HL-60 (cell line): ENCODE data around the gene MPZ.
A peak's percentile ranks its signal among the peaks of the same experiment; 100 is the strongest.

Experiments
- DNase-seq, 2 experiments: peaks; one replicate each; pipeline ENCODE4 v3.0.0-alpha.2; 2010 to 2020; ENCODE audit warnings: low read depth in 1 of 2, low spot score in 1 of 2
- H3K27ac ChIP-seq: fragments of 250-450 bp; sonication (Bioruptor Pico); replicated peaks from 2 replicates; pipeline ENCODE4 v1.5.1; 2020; ENCODE audit warnings: mild to moderate bottlenecking, moderate library complexity
- H3K27me3 ChIP-seq: fragments of 250-450 bp; sonication (Bioruptor Pico); 2 replicates; pipeline ENCODE4 v1.5.1; 2021; ENCODE audit warnings: mild to moderate bottlenecking, moderate library complexity; ENCODE audit not compliant: insufficient read depth, poor library complexity, severe bottlenecking
- H3K4me3 ChIP-seq: replicated peaks from 2 replicates; pipeline ENCODE4 v1.5.1; 2011; ENCODE audit warnings: mild to moderate bottlenecking, control low read depth, low read length; ENCODE audit not compliant: insufficient read depth
- GABPA ChIP-seq: IDR thresholded peaks from 2 replicates; pipeline ENCODE4 v1.6.1; 2012; ENCODE audit warnings: low read depth
- POLR2AphosphoS5 ChIP-seq: IDR thresholded peaks from 2 replicates; pipeline ENCODE4 v1.6.1; 2012; ENCODE audit warnings: low read depth
- SPI1 ChIP-seq: IDR thresholded peaks from 2 replicates; pipeline ENCODE4 v1.6.1; 2012; ENCODE audit warnings: low read depth, mild to moderate bottlenecking, borderline replicate concordance
- TF ChIP-seq, protein P1 (sequence below): IDR thresholded peaks from one replicate; pipeline ENCODE4 v1.5.1; 2011; ENCODE audit warnings: low read length, control low read depth, inconsistent platforms; ENCODE audit not compliant: insufficient read depth
- TF ChIP-seq, protein P2 (sequence below): IDR thresholded peaks from 2 replicates; pipeline ENCODE4 v1.6.1; 2012; ENCODE audit warnings: low read depth; ENCODE audit not compliant: insufficient replicate concordance

Gene MPZ

DNA sequence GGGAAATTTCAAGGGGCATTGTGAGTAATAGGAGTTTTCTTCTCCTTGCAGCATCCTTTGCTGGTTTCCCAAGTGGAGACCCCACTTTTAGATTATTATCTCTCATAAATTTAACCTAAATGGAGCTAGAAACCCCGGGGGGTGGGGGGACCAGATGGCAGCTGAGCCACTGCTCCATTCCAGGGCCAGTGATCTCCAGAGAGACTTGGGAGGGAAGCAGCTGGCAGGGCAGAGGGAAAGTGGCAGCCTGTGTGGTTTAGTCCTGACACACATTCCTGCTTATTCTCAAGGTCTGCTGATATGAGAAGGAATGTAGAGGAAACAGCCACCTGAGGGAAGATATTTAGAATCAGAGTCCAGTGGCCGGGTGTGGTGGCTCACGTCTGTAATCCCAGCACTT lies 34.9 kb downstream of the MPZ start:
- Histone ChIP-seq H3K27me3 (no peaks in the 10 kb centered on the region), H3K4me3 (no peak overlapping the region), H3K27ac (no peak overlapping the region)
- TF ChIP-seq POLR2AphosphoS5 = no peak
- TF ChIP-seq, protein P1, sequence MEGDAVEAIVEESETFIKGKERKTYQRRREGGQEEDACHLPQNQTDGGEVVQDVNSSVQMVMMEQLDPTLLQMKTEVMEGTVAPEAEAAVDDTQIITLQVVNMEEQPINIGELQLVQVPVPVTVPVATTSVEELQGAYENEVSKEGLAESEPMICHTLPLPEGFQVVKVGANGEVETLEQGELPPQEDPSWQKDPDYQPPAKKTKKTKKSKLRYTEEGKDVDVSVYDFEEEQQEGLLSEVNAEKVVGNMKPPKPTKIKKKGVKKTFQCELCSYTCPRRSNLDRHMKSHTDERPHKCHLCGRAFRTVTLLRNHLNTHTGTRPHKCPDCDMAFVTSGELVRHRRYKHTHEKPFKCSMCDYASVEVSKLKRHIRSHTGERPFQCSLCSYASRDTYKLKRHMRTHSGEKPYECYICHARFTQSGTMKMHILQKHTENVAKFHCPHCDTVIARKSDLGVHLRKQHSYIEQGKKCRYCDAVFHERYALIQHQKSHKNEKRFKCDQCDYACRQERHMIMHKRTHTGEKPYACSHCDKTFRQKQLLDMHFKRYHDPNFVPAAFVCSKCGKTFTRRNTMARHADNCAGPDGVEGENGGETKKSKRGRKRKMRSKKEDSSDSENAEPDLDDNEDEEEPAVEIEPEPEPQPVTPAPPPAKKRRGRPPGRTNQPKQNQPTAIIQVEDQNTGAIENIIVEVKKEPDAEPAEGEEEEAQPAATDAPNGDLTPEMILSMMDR = no peak
- no peak for DNase-seq

DNA sequence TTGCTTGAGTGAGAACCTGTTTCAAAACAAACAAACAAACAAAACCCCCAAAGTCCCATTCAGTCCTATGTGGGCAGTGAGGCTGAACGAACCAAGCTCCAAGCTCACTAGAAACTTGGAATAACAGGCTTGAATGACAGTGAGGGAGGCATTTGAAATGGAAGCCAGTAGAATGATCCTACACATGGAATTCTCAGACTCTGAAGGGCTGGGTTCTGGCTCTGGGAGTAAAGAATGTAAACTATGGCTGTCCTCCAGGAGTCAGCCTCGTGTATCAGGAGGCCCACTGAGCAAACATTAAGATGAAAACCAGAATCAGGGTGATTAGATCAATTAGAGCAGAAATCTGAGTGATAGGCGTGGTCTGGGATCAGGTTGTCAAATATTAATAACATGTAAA lies 36.4 kb downstream of the MPZ start:
- H3K27me3 ChIP-seq = no peaks in the 10 kb centered on the region
- no peak overlapping the region for H3K4me3 ChIP-seq
- DNase-seq = no peak
- H3K27ac ChIP-seq = no peak overlapping the region
- no peak for TF ChIP-seq GABPA
- TF ChIP-seq, protein P1 = no peak
- TF ChIP-seq POLR2AphosphoS5 = no peak
- TF ChIP-seq, protein P2, sequence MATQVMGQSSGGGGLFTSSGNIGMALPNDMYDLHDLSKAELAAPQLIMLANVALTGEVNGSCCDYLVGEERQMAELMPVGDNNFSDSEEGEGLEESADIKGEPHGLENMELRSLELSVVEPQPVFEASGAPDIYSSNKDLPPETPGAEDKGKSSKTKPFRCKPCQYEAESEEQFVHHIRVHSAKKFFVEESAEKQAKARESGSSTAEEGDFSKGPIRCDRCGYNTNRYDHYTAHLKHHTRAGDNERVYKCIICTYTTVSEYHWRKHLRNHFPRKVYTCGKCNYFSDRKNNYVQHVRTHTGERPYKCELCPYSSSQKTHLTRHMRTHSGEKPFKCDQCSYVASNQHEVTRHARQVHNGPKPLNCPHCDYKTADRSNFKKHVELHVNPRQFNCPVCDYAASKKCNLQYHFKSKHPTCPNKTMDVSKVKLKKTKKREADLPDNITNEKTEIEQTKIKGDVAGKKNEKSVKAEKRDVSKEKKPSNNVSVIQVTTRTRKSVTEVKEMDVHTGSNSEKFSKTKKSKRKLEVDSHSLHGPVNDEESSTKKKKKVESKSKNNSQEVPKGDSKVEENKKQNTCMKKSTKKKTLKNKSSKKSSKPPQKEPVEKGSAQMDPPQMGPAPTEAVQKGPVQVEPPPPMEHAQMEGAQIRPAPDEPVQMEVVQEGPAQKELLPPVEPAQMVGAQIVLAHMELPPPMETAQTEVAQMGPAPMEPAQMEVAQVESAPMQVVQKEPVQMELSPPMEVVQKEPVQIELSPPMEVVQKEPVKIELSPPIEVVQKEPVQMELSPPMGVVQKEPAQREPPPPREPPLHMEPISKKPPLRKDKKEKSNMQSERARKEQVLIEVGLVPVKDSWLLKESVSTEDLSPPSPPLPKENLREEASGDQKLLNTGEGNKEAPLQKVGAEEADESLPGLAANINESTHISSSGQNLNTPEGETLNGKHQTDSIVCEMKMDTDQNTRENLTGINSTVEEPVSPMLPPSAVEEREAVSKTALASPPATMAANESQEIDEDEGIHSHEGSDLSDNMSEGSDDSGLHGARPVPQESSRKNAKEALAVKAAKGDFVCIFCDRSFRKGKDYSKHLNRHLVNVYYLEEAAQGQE = no peak

DNA sequence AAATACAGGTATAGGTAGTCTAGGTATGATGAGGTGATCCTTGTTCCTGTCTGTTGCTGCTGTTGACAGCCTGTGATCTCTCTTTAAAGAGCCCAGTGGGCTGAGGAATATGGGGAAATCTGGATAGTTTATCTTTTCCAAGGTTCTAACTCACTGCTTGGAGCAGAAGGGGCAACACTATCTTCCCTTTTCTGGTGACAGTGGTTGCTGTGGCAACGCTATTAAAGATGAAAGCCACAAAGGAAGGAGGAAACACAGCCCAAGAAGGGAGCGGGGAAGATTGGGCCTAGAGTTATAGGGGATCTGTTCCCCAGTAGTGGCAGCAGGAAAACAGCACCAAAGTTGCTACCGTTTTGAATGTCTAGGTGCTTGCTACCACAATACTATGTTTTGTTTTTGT lies 42.4 kb downstream of the MPZ start:
- peak in 1 of 2 experiments; percentile 71 for DNase-seq
- H3K4me3 ChIP-seq = no peak overlapping the region
- TF ChIP-seq, protein P1 = no peak
- TF ChIP-seq, protein P2 = no peak
- TF ChIP-seq SPI1 (no peak), POLR2AphosphoS5 (no peak), GABPA (no peak)
- H3K27ac ChIP-seq = no peak overlapping the region
- no peaks in the 10 kb centered on the region for H3K27me3 ChIP-seq

DNA sequence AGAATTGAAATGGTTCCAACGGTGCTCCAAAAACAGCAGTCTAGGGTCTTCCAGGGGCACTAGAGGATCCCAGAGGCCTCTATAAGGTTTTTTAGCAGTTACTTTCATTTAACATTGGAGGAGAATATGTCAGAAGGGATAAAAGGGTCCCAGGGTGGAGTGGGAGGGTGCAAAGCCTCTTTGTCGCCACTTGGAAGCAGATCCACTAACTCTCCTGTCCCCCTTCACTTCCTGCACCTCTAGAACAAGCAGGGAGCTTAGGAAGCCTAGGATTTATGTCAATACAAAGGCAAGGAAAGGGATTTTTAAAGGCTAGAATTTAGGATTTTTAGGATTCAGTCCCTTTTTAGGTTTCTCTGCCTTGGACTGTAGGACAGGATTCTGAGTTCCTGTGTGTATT lies 42.9 kb downstream of the MPZ start:
- DNase-seq = no peak
- Histone ChIP-seq H3K4me3 (no peak overlapping the region), H3K27me3 (peaks cover 2% of the 10 kb centered on the region), H3K27ac (no peak overlapping the region)
- TF ChIP-seq POLR2AphosphoS5 (no peak), GABPA (no peak), SPI1 (no peak)
- TF ChIP-seq, protein P2 = no peak
